Choroid plexus epithelial cell (primary cell): ENCODE data around the gene INPP5A.
A peak's percentile ranks its signal among the peaks of the same experiment; 100 is the strongest.

Experiments used
- DNase-seq: peaks from one replicate; pipeline ENCODE4 v3.0.0-alpha.2; 2010; ENCODE audit warnings: low read depth
- H3K4me3 ChIP-seq: 2 replicates; pipeline ENCODE4 v1.5.1; 2011; ENCODE audit warnings: low read depth, mild to moderate bottlenecking, control low read depth, low read length, moderate library complexity
- CTCF ChIP-seq: conservative IDR thresholded peaks from 2 replicates; pipeline ENCODE4 v1.5.1; 2011; ENCODE audit warnings: low read depth, mild to moderate bottlenecking, control low read depth, inconsistent platforms, low read length, moderate library complexity

Gene INPP5A

GRCh38 chr10:132574288-132574687 lies 36.7 kb downstream of the INPP5A start:
- no peak for TF ChIP-seq CTCF
- no peak for DNase-seq

GRCh38 chr10:132574783-132575319 lies 37.3 kb downstream of the INPP5A start:
- DNase-seq = peak; percentile 73
- H3K4me3 ChIP-seq = no peak overlapping the region
- no peak for TF ChIP-seq CTCF

More at GRCh38 chr10:132574288-132574687, 36.7 kb downstream of the INPP5A start:
- H3K4me3 ChIP-seq = no peak overlapping the region

DNA sequence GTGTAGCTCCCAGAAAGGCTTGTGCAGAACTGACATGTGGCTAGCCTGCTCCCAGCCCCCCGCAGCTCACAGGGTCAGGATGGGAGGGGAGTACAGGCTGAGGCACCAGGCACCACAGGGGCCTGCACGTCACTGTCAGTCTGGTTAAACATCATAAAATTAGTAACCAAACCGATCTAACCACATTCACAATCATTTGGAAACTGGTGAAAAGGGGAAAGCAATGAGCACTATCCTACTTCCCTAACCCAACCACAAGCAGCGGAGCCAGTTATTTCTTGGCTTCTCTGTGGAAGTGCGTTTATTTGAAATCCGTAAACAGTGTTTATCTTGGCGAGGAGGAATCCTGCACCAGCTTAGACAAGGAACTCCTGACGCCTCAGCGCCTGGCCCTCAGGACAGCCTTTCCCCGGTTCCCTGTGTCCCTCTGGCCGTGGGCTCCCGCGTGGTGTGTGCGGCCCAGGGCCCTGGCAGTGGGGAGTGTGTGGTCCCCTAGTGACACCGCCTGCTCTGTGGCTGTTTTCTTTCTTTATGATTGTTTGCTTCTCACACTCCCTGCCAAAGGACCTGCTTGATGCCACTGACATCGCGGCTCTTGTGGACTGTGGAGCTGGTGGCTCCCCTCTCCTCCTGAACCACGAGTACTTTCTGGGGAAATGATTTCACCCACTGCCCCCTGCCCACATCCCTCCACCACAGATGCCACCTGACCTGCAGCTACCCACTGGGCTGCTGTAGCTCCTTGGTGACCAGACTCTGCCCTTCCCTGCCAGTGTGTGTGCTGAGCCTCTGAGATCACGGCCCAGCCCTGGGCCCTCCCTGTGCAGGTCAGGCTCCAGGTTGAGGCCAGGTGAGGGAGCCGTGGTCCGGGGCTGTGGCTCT lies 38.0 kb downstream of the INPP5A start:
- peak; percentile 91 for DNase-seq
- no peak for TF ChIP-seq CTCF
- H3K4me3 ChIP-seq = no peak overlapping the region

DNA sequence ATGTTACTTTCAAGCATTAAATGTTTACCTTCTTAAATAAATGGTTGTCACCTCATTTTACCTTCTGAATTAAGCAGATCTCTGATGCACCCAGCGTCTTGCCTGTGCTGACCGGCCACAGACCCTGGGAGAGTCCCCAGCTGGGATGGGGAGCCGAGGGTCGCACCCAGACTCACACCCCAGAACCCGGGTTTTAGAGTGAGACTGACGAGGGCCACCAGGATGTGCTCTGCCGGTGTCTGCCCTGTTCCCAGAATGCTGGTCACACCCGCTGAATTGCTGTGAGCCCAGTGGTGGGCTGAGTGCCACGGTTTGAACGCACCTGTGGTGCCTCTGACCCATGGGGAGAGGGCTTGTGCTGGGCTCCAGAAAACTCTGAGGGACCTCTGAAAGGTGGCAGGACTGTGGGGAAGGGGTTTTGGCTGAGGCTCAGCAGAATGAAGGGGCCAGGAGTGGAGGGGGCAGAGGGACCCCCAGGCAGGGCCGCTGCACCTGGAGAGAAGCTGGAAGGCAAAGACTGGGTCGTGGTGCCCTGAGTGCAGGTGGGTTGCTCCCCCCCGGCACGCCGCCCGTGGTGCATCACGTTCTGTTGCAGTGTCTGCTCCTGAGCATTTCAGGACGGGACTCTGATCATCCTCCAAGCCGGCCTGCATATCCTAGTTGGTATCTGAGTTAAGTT lies 39.2 kb downstream of the INPP5A start:
- TF ChIP-seq CTCF = no peak
- DNase-seq = no peak

GRCh38 chr10:132577350-132578003 lies 39.9 kb downstream of the INPP5A start:
- no peak overlapping the region for H3K4me3 ChIP-seq

More for the DNA sequence above, 39.2 kb downstream of the INPP5A start:
- no peak overlapping the region for H3K4me3 ChIP-seq

More at GRCh38 chr10:132577350-132578003, 39.9 kb downstream of the INPP5A start:
- TF ChIP-seq CTCF = no peak
- no peak for DNase-seq
